HuH-7 (cell line): ENCODE results near the gene ARPC1B.
"Not testable (repeated sequence)": the region's sequence is repeated elsewhere in the genome, so short reads cannot be mapped to it uniquely, and the experiment has no call there.

Source experiments
- DNase-seq: peaks from one replicate; pipeline ENCODE4 v3.0.0; 2011; ENCODE audit warnings: low spot score

ARPC1B gene

DNA sequence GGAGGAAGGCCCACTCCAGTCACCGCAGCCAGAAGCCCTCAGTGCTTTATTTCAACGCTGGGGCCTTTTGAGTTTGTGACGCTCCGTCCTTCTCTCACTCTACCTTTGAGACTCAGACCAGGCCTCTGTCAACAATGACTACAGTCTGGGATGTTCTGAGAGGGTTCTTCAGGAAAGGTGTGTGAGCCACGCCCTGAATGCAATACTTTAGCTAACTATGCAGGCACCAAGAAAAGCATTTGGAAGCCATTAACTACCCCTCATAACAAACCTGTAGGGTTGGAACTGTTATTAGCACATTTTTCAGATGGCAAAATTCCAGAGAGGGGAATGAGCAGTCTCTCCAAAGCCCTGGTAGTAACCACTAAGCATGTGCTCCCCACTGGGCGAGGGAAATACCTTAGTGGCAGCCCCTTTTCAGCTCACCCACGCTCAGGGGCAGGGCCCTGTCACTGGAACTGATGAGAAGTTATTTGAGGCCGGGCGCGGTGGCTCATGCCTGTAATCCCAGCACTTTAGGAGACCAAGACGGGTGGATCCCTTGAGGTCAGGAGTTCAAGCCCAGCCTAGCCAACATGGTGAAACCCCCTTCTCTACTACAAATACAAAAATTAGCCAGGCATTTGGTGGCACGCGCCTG, 5.7 kb upstream of the ARPC1B start:
- no peak for DNase-seq

DNA sequence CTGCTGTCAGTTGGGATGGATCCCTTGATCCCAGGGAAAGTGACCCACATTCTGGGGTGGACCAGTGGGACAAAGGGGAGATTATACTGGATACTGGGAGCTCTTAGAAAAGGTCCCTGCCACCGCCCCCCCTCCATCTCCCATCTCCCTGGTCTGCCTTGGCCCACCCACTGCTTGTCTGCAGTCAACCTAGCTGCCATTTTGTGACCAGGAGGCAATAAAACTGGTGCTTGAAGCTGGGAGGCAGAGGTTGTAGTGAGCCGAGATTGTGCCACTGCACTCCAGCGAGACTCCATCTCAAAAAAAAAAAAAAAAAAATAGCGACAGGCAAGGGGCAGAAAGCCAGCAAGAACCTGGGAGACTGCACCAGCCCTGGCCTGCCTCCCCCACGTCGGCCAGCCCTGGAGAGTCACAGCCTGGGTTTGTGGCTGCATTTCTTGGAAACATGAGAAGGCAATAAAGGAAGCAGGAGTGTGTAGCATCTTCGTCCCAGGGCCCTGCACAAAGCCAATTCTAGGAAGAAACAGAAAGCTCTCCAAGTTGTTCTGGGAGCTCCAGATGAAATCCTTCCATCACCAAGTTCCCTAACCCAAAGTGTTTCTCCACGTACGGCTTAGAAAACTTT, 4.7 kb upstream of the ARPC1B start:
- DNase-seq, result no peak

GRCh38 chr7:99371376-99371920, 3.1 kb upstream of the ARPC1B start:
- DNase-seq, result no peak

DNA sequence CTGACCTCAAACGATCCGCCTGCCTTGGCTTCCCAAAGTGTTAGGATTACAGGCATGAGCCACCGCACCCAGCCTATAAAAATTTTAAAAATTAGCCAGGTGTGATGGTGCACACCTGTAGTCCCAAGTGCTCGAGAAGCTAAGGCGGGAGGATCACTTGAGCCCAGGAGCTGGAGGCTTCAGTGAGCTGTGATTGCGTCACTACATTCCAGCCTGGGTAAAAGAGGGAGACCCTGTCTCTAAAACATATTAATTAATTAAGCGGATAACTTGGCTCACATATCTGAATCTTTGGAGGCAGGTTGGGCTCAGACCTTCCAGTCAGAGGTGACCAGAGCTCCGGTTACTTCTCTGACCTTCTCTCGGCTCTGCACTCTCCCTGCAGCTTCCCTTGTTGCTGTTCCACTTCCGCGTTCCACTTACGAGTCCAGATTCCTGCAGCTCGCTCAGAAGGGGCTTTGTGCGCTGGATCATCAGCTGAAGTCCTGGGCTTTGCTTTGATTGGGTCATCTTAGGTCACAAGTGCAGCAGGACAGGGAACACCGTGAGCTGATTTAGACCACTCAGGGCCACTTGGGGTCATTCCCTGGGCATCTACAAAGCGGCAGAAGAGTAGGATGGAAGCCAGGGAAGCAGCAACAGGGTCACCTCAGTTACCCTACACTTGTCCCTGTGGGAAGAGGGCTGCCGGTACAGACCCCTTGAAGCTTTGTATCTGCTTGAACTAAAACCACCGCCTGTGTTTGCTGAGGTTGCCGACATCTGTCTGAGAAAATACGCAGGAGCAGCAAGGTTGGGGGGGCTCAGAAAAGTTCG, 2.0 kb upstream of the ARPC1B start:
- DNase-seq, result peak; percentile 84

- DNase-seq, result no peak
Observed at GRCh38 chr7:99373091-99374066, 1.2 kb upstream of the ARPC1B start.

- peak; percentile 80 for DNase-seq
Observed at GRCh38 chr7:99375070-99375807, 709 bp downstream of the ARPC1B start.

GRCh38 chr7:99379043-99379577, 4.6 kb downstream of the ARPC1B start:
- peak; percentile 72 for DNase-seq

- DNase-seq, result not testable (repeated sequence)
Observed at GRCh38 chr7:99379693-99380031, 5.1 kb downstream of the ARPC1B start.

GRCh38 chr7:99380032-99380822, 5.7 kb downstream of the ARPC1B start:
- DNase-seq, result peak; percentile 12

DNA sequence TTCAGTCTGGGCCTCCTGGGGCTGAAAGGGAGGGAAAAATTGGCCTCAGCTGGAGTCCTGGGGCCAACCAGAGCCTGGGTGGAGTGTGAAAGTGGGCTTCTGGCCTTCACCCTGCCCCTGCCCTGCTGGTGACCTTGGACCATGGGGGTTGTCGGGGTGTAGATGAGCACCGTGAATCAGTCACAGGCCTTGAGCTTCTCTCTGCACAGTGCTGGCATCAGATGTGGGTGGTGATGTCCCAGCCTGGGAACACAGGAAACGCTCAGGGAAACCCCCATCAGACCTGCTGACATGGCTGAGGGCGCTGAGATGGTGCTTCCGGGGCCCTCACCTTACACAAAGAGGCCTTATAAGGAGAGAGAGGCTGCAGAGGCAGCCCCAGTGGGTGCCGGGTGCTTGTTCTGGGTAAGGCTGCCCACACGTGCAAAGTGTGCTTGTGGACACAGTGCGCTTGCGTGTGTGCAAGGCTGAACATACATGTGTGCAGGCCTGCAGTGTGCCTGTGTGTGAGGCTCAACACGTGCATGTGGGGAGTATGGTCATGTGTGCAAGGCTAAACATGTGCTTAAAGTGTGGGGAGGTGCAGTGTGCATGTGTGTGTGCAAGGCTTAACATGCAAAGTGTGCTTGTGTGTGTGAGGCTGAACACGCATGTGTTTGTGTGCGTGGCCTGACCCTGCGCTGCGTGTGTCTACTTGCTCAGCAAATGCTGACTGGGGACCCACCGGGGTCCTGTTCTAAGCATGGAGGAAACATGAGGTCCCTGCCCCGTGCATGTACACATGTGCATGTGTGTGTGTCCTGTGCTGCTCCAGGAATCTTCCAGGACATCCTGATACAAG, 6.5 kb downstream of the ARPC1B start:
- DNase-seq, result peak; percentile 12

DNA sequence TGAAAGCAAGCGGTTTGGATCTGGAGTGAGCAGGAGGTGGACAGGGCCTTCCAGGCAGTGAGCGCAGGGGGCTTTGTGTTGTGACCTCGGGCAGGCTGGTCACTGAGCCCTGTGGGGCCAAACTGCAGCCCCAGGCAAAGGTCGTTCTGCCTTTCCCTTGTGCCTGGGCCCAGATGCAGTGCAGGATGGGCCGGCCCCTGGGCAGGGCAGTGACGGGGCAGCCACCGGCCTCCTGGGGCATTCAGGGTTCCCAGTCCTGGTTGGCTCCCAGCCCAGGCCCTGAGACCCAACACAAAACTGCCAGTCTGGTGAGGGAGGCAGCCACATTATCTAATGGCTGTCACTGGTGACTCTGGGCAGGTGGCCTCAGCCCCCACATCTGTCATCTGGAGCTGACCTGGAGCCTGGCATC, 7.1 kb downstream of the ARPC1B start:
- peak; percentile 17 for DNase-seq

DNA sequence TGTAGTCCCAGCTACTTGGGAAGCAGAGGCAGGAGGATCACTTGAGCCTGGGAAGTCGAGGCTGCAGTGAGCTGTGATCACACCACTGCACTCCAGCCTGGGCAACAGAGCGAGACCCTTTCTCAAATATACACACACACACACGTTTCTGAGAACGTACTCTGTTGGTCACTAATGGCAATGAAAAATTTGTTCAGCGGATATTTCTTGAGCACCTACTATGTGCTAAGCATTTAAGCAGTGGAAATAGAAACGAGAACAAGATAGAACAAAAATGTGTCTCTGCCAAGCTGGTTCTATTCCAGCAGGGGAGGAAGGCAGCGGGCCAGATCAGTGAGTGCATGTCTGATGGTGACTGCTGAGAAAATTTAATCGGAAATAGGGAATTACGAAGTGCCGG, 8.7 kb downstream of the ARPC1B start:
- DNase-seq, result no peak

- no peak for DNase-seq
Observed at GRCh38 chr7:99383791-99384370, 9.4 kb downstream of the ARPC1B start.

- DNase-seq, result no peak
Observed at GRCh38 chr7:99384523-99384922, 10.0 kb downstream of the ARPC1B start.

GRCh38 chr7:99385564-99385963, 11.0 kb downstream of the ARPC1B start:
- DNase-seq, result no peak

GRCh38 chr7:99386584-99387238, 12.2 kb downstream of the ARPC1B start:
- peak; percentile 71 for DNase-seq

DNA sequence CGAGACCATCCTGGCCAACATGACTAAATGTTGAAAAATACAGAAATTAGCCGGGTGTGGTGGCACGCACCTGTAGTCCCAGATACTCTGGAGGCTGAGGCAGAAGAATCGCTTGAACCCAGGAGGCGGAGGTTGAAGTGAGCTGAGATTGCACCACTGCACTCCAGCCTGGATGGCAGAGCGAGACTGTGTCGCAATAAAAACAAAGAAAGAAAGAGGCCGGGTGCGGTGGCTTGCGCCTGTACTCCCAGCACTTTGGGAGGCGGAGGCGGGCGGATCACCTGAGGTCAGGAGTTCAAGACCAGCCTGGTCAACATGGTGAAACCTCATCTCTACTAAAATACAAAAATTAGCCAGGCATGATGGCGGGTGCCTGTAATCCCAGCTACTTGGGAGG, 12.7 kb downstream of the ARPC1B start:
- not testable (repeated sequence) for DNase-seq

- DNase-seq, result no peak
Observed at GRCh38 chr7:99387912-99388311, 13.4 kb downstream of the ARPC1B start.
